Activated T-helper 17 cell treated with anti-CD3 and anti-CD28 coated beads, Interleukin-2, amount 50 U/mL, for 72 hours (primary cell): ENCODE data around the gene LRRN4CL. TPM values are rescaled to one million over a fixed set of nuclear protein-coding genes. Genes with fewer than 3 reads are reported as not detected.
"Not testable (repeated sequence)": the region's sequence is repeated elsewhere in the genome, so short reads cannot be mapped to it uniquely, and the experiment has no call there.

Experiments used
- ATAC-seq: fragments of 150-1000 bp; cut with Tn5 transposase; replicated peaks from 2 replicates; pipeline ENCODE4 v1.10.0; 2021; ENCODE audit warnings: mild to moderate bottlenecking, moderate library complexity
- H3K27ac Mint-ChIP-seq: one replicate; pipeline ENCODE4 v1.8.0; 2022; ENCODE audit warnings: mixed read lengths
- H3K27me3 Mint-ChIP-seq: one replicate; pipeline ENCODE4 v1.8.0; 2022; ENCODE audit warnings: mixed read lengths
- H3K36me3 Mint-ChIP-seq: one replicate; pipeline ENCODE4 v1.8.0; 2022; ENCODE audit warnings: low read depth, mild to moderate bottlenecking, mixed read lengths
- H3K4me1 Mint-ChIP-seq: one replicate; pipeline ENCODE4 v1.8.0; 2022; ENCODE audit warnings: mixed read lengths
- H3K4me3 Mint-ChIP-seq: one replicate; pipeline ENCODE4 v1.8.0; 2022; ENCODE audit warnings: mild to moderate bottlenecking, mixed read lengths
- H3K9me3 Mint-ChIP-seq: one replicate; pipeline ENCODE4 v1.8.0; 2022; ENCODE audit warnings: mixed read lengths
- total RNA-seq, 2 donors: library from RNA; stranded (reverse); gene quantifications; one replicate each; pipeline ENCODE4 v1.2.3, GENCODE V29; 2022

The LRRN4CL gene
- total RNA-seq, 2 donors from 2014 or later, result 0.45 to 0.56 TPM

- Mint-ChIP-seq H3K36me3 (peaks cover 50% of the 10 kb centered on the region), H3K4me1 (peaks cover 30% of the 10 kb centered on the region), H3K4me3 (peak overlapping the region; percentile 80), H3K9me3 (no peaks in the 10 kb centered on the region), H3K27me3 (no peaks in the 10 kb centered on the region), H3K27ac (peak overlapping the region; percentile 46)
- ATAC-seq, result no peak
Observed at GRCh38 chr11:62705413-62705812, 16.1 kb upstream of the LRRN4CL start.

DNA sequence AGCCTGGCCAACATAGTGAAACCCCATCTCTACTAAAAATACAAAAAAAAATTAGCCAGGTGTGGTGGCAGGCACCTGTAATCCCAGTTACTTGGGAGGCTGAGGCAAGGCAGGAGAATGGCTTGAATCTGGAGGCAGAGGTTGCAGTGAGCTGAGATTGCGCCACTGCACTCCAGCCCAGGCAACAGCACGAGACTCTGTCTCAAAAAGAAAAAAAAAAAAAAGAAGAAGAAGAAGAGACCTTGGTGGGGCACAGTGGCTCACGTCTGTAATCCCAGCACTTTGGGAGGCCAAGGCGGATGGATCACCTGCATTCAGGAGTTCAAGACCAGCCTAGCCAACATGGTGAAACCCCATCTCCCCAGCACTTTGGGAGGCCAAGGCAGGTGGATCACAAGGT is 14.6 kb upstream of the LRRN4CL start:
- Mint-ChIP-seq H3K36me3 (peaks cover 39% of the 10 kb centered on the region), H3K4me1 (peaks cover 26% of the 10 kb centered on the region)
- not testable (repeated sequence) for ATAC-seq, H3K4me3 Mint-ChIP-seq, H3K9me3 Mint-ChIP-seq, H3K27me3 Mint-ChIP-seq, H3K27ac Mint-ChIP-seq

- Mint-ChIP-seq H3K9me3 (no peaks in the 10 kb centered on the region), H3K4me3 (peak overlapping the region; percentile 34), H3K27me3 (no peaks in the 10 kb centered on the region), H3K36me3 (peaks cover 34% of the 10 kb centered on the region), H3K4me1 (peaks cover 21% of the 10 kb centered on the region), H3K27ac (peak overlapping the region; percentile 70)
- ATAC-seq, result peak; percentile 70
Observed at GRCh38 chr11:62702246-62702645, 12.9 kb upstream of the LRRN4CL start.

DNA sequence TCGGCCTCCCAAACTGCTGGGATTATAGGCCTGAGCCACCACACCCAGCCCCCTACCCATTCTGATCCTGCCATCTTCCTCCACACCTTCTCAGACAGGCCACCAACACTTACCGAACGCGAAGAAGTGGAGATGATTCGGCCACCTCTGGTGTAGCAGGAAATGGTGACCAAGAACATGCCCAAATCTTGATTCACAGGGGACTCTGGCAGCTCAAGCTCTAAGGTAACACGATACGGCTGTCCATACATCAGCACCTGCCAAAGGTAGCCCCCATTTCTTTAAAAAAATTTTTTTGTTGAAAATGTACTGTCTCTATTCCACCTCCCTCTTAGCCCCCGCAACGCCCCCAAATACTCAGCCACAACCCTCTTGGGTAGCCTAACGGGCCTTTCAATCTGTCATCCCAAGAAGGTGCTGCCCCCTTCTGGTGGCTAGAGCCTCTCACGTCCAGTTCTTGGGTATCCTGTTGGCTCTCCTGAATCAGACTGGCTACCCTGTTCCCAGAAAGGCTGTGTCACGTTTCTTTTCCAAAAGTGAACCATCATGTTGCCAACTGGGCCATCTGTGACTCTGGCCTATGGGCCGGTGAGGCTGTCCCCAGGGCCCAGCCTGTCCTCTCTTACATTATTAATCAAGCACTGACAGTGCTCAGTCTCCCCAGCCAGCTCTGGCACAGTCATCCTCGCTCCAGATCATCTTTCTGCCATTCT is 5.3 kb upstream of the LRRN4CL start:
- H3K9me3 Mint-ChIP-seq, result no peaks in the 10 kb centered on the region
- no peaks in the 10 kb centered on the region for H3K27me3 Mint-ChIP-seq
- H3K4me3 Mint-ChIP-seq, result no peak overlapping the region
- H3K36me3 Mint-ChIP-seq, result peaks cover 51% of the 10 kb centered on the region
- peak overlapping the region; percentile 9 for H3K27ac Mint-ChIP-seq
- ATAC-seq, result peak; percentile 91
- H3K4me1 Mint-ChIP-seq, result peaks cover 5% of the 10 kb centered on the region

- H3K4me3 Mint-ChIP-seq, ATAC-seq, H3K9me3 Mint-ChIP-seq, H3K27ac Mint-ChIP-seq, H3K4me1 Mint-ChIP-seq, H3K27me3 Mint-ChIP-seq: not testable (repeated sequence)
- H3K36me3 Mint-ChIP-seq, result peaks cover 59% of the 10 kb centered on the region
Observed at GRCh38 chr11:62693624-62694023, 4.3 kb upstream of the LRRN4CL start.

GRCh38 chr11:62688491-62688890 is 839 bp downstream of the LRRN4CL start:
- no peak for ATAC-seq
- peaks cover 3% of the 10 kb centered on the region for H3K27me3 Mint-ChIP-seq
- no peak overlapping the region for H3K27ac Mint-ChIP-seq
- H3K4me1 Mint-ChIP-seq, result no peaks in the 10 kb centered on the region
- peaks cover 45% of the 10 kb centered on the region for H3K36me3 Mint-ChIP-seq
- H3K4me3 Mint-ChIP-seq, result no peak overlapping the region
- H3K9me3 Mint-ChIP-seq, result no peaks in the 10 kb centered on the region

GRCh38 chr11:62687508-62688396 is 1.6 kb downstream of the LRRN4CL start:
- Mint-ChIP-seq H3K27ac (no peak overlapping the region), H3K4me3 (no peak overlapping the region), H3K9me3 (no peaks in the 10 kb centered on the region), H3K36me3 (peaks cover 39% of the 10 kb centered on the region), H3K27me3 (peaks cover 3% of the 10 kb centered on the region), H3K4me1 (no peaks in the 10 kb centered on the region)
- no peak for ATAC-seq

GRCh38 chr11:62682518-62682917 is 6.8 kb downstream of the LRRN4CL start:
- Mint-ChIP-seq H3K9me3 (no peaks in the 10 kb centered on the region), H3K4me3 (no peak overlapping the region), H3K4me1 (peaks cover 13% of the 10 kb centered on the region), H3K27ac (no peak overlapping the region), H3K27me3 (no peaks in the 10 kb centered on the region), H3K36me3 (peaks cover 15% of the 10 kb centered on the region)
- ATAC-seq, result no peak

- H3K27ac Mint-ChIP-seq, result peak overlapping the region; percentile 84
- peak overlapping the region; percentile 42 for H3K4me3 Mint-ChIP-seq
- H3K4me1 Mint-ChIP-seq, result peaks cover 20% of the 10 kb centered on the region
- no peaks in the 10 kb centered on the region for H3K27me3 Mint-ChIP-seq
- peak; percentile 81 for ATAC-seq
- H3K9me3 Mint-ChIP-seq, result no peaks in the 10 kb centered on the region
- H3K36me3 Mint-ChIP-seq, result peaks cover 32% of the 10 kb centered on the region
Observed at GRCh38 chr11:62680825-62681240, 8.5 kb downstream of the LRRN4CL start.

- Mint-ChIP-seq H3K4me1 (peaks cover 25% of the 10 kb centered on the region), H3K36me3 (peaks cover 47% of the 10 kb centered on the region), H3K27me3 (no peaks in the 10 kb centered on the region), H3K4me3 (peak within 1 kb of the TSS; percentile 79), H3K9me3 (no peaks in the 10 kb centered on the region), H3K27ac (peak within 1 kb of the TSS; percentile 83)
- peak; percentile 91 for ATAC-seq
Observed at GRCh38 chr11:62678770-62679696, 10.3 kb downstream of the LRRN4CL start, which contains the start of gene UBXN1. Gene UBXN1 (minus strand): TSS chr11:62679073. CDS start chr11:62678923, 150 bp downstream.

DNA sequence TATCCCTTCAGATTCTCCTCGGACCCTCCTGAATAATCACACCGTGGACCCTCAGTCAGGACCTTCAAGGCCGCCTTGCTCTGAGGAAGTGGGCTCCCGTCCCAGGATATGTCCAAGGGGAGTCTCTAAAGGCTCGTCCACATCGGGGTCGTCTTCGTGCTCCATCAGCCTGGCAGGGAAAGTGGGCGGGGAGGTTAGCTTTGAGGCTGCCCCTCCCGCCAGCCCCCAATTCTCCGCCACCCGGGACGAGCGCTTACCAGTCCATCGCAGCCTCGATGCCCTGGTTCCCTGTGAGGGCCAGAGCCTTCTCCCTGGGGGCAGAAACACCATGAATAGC is 10.9 kb downstream of the LRRN4CL start:
- H3K4me1 Mint-ChIP-seq, result peaks cover 25% of the 10 kb centered on the region
- peak overlapping the region; percentile 79 for H3K4me3 Mint-ChIP-seq
- ATAC-seq, result no peak
- H3K27me3 Mint-ChIP-seq, result no peaks in the 10 kb centered on the region
- peak overlapping the region; percentile 83 for H3K27ac Mint-ChIP-seq
- H3K9me3 Mint-ChIP-seq, result no peaks in the 10 kb centered on the region
- peaks cover 53% of the 10 kb centered on the region for H3K36me3 Mint-ChIP-seq

- Mint-ChIP-seq H3K4me3 (peak overlapping the region; percentile 79), H3K27ac (peak overlapping the region; percentile 83), H3K27me3 (no peaks in the 10 kb centered on the region), H3K36me3 (peaks cover 57% of the 10 kb centered on the region), H3K9me3 (no peaks in the 10 kb centered on the region), H3K4me1 (peaks cover 25% of the 10 kb centered on the region)
- no peak for ATAC-seq
Observed at GRCh38 chr11:62677714-62678113, 11.6 kb downstream of the LRRN4CL start.

- peak overlapping the region; percentile 37 for H3K27ac Mint-ChIP-seq
- H3K4me1 Mint-ChIP-seq, result peaks cover 25% of the 10 kb centered on the region
- no peaks in the 10 kb centered on the region for H3K27me3 Mint-ChIP-seq
- peaks cover 62% of the 10 kb centered on the region for H3K36me3 Mint-ChIP-seq
- ATAC-seq, result no peak
- H3K9me3 Mint-ChIP-seq, result no peaks in the 10 kb centered on the region
- peak overlapping the region; percentile 79 for H3K4me3 Mint-ChIP-seq
Observed at GRCh38 chr11:62677156-62677555, 12.2 kb downstream of the LRRN4CL start.

DNA sequence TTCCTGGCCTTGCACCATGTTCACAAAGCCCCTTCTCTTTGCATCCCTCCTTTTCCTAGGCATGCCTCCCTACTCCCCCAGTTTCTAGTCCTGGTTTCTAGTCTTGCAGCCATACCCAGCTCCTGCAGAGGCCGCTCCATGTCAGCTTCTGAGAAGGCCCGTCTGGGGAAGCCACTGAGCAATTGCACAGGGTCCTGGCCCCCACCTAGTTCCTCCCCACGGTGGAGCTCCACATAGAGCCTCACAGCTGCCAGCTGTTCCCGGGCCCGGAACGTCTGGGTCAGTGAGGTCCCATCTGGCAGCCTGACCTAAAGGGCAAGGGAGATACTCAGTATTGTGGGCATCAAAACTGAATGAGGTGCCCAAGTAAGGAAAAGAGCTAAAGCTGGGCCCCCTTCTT is 12.6 kb downstream of the LRRN4CL start:
- peak overlapping the region; percentile 37 for H3K27ac Mint-ChIP-seq
- no peaks in the 10 kb centered on the region for H3K27me3 Mint-ChIP-seq
- H3K36me3 Mint-ChIP-seq, result peaks cover 67% of the 10 kb centered on the region
- H3K9me3 Mint-ChIP-seq, result no peaks in the 10 kb centered on the region
- peaks cover 25% of the 10 kb centered on the region for H3K4me1 Mint-ChIP-seq
- H3K4me3 Mint-ChIP-seq, result peak overlapping the region; percentile 79
- no peak for ATAC-seq
